A549 (cell line): ENCODE results near the gene ZBED1.

ENCODE experiments used
- CEBPB ChIP-seq, 2 experiments: fragments of >200 bp in 1 of 2; sonication (Bioruptor Twin) in 1 of 2; formaldehyde crosslinking in 1 of 2; IDR thresholded peaks; 2 replicates each; pipeline ENCODE4 v1.6.1; 2012 to 2016
- EP300 ChIP-seq, 2 experiments: fragments of >200 bp; sonication (Bioruptor Twin); formaldehyde crosslinking; IDR thresholded peaks; 2 replicates in 1 of 2; 3 replicates in 1 of 2; pipeline ENCODE4 v1.6.1; 2016 to 2017
- GATA3 ChIP-seq: IDR thresholded peaks from 2 replicates; pipeline ENCODE4 v1.6.1; 2012; ENCODE audit warnings: borderline replicate concordance
- HOXA7 ChIP-seq: fragments of 250-450 bp; sonication (Bioruptor Pico); IDR thresholded peaks from 2 replicates; pipeline ENCODE4 v1.5.0; 2020; ENCODE audit warnings: mild to moderate bottlenecking, moderate library complexity
- JUNB ChIP-seq: fragments of >200 bp; sonication (Bioruptor Twin); formaldehyde crosslinking; IDR thresholded peaks from 2 replicates; pipeline ENCODE4 v1.6.1; 2016
- TF ChIP-seq, protein P1 (sequence below): fragments of 200-600 bp; sonication (generic); IDR thresholded peaks from 2 replicates; pipeline ENCODE4 v1.6.1; 2016; ENCODE audit warnings: antibody characterized with exemption, mild to moderate bottlenecking, moderate library complexity
- TF ChIP-seq, protein P2 (sequence below): fragments of 450-650 bp; IDR thresholded peaks from 2 replicates; pipeline ENCODE4 v1.6.1; 2014; ENCODE audit warnings: antibody characterized with exemption
- TF ChIP-seq, protein P3 (sequence below): fragments of >200 bp; sonication (Bioruptor Twin); formaldehyde crosslinking; IDR thresholded peaks from 3 replicates; pipeline ENCODE4 v1.5.1; 2016
- TF ChIP-seq, protein P4 (sequence below): IDR thresholded peaks from 2 replicates; pipeline ENCODE4 v1.6.1; 2012; ENCODE audit warnings: low read depth, borderline replicate concordance

DNA sequence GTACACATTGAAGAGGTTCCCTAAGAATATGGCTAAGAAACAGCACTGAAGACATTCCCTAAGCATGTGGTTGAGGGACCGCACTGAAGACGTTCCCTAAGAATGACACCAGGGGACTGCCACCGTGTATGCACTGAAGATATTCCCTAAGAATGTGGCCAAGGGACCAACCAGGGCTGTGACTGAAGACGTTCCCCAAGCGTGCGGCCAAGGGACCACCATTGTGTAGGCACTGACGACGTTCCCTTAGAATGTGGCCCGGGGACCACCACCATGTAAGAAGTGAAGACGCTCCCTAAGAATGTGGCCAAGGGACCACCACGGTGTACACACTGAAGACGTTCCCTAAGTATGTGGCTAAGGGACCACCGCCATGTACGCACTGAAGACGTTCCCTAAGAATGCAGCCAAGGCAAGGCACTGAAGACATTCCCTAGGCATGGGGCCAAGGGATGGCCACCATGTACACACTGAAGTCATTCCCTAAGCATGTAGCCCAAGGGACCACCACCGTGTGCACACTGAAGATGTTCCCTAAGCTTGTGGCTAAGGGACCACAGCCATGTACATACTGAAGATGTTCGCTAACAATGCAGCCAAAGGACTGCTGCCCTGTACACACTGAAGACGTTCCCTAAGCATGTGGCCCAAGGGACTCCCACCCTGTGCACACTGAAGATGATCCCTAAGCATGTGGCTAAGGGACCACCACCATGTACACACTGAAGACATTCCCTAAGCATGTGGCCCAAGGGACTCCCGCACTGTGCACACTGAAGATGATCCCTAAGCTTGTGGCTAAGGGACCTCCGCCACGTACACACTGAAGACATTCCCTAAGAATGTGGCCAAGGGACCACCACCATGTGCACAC, 22.0 kb downstream of the ZBED1 start:
- TF ChIP-seq, protein P1, sequence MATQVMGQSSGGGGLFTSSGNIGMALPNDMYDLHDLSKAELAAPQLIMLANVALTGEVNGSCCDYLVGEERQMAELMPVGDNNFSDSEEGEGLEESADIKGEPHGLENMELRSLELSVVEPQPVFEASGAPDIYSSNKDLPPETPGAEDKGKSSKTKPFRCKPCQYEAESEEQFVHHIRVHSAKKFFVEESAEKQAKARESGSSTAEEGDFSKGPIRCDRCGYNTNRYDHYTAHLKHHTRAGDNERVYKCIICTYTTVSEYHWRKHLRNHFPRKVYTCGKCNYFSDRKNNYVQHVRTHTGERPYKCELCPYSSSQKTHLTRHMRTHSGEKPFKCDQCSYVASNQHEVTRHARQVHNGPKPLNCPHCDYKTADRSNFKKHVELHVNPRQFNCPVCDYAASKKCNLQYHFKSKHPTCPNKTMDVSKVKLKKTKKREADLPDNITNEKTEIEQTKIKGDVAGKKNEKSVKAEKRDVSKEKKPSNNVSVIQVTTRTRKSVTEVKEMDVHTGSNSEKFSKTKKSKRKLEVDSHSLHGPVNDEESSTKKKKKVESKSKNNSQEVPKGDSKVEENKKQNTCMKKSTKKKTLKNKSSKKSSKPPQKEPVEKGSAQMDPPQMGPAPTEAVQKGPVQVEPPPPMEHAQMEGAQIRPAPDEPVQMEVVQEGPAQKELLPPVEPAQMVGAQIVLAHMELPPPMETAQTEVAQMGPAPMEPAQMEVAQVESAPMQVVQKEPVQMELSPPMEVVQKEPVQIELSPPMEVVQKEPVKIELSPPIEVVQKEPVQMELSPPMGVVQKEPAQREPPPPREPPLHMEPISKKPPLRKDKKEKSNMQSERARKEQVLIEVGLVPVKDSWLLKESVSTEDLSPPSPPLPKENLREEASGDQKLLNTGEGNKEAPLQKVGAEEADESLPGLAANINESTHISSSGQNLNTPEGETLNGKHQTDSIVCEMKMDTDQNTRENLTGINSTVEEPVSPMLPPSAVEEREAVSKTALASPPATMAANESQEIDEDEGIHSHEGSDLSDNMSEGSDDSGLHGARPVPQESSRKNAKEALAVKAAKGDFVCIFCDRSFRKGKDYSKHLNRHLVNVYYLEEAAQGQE, result no peak
- TF ChIP-seq, protein P2, sequence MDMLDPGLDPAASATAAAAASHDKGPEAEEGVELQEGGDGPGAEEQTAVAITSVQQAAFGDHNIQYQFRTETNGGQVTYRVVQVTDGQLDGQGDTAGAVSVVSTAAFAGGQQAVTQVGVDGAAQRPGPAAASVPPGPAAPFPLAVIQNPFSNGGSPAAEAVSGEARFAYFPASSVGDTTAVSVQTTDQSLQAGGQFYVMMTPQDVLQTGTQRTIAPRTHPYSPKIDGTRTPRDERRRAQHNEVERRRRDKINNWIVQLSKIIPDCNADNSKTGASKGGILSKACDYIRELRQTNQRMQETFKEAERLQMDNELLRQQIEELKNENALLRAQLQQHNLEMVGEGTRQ, result no peak
- TF ChIP-seq, protein P3, sequence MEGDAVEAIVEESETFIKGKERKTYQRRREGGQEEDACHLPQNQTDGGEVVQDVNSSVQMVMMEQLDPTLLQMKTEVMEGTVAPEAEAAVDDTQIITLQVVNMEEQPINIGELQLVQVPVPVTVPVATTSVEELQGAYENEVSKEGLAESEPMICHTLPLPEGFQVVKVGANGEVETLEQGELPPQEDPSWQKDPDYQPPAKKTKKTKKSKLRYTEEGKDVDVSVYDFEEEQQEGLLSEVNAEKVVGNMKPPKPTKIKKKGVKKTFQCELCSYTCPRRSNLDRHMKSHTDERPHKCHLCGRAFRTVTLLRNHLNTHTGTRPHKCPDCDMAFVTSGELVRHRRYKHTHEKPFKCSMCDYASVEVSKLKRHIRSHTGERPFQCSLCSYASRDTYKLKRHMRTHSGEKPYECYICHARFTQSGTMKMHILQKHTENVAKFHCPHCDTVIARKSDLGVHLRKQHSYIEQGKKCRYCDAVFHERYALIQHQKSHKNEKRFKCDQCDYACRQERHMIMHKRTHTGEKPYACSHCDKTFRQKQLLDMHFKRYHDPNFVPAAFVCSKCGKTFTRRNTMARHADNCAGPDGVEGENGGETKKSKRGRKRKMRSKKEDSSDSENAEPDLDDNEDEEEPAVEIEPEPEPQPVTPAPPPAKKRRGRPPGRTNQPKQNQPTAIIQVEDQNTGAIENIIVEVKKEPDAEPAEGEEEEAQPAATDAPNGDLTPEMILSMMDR, result no peak
- TF ChIP-seq CEBPB (IDR thresholded peaks at IDR 0.05) (no peak), JUNB (no peak), HOXA7 (CRISPR knock-in tag) (no peak), GATA3 (no peak), EP300 (IDR thresholded peaks at IDR 0.05) (no peak)
- TF ChIP-seq, protein P4, sequence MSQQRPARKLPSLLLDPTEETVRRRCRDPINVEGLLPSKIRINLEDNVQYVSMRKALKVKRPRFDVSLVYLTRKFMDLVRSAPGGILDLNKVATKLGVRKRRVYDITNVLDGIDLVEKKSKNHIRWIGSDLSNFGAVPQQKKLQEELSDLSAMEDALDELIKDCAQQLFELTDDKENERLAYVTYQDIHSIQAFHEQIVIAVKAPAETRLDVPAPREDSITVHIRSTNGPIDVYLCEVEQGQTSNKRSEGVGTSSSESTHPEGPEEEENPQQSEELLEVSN, result no peak
